HepG2 (cell line): Measurements from ENCODE around the gene RABGAP1. TPM values are rescaled to one million over a fixed set of nuclear protein-coding genes. Genes with fewer than 3 reads are reported as not detected.

Experiments
- AGO2 ChIP-seq: fragments of 200-400 bp; formaldehyde crosslinking; optimal IDR thresholded peaks from 2 replicates; pipeline ENCODE3; 2017; ENCODE audit warnings: mild to moderate bottlenecking, low read depth, low read length, moderate library complexity
- BRCA1 ChIP-seq: sonication (generic); formaldehyde crosslinking; IDR thresholded peaks from 2 replicates; pipeline ENCODE4 v1.4.0; 2020; ENCODE audit warnings: missing genetic modification reagents
- FOXA3 ChIP-seq: IDR thresholded peaks from 2 replicates; pipeline ENCODE4 v1.6.1; 2016; ENCODE audit warnings: missing genetic modification reagents, missing compliant biosample characterization
- GFI1 ChIP-seq: sonication (generic); formaldehyde crosslinking; IDR thresholded peaks from 2 replicates; pipeline ENCODE4 v1.5.0; 2020; ENCODE audit warnings: missing genetic modification reagents, mild to moderate bottlenecking, borderline replicate concordance
- GTF3A ChIP-seq: sonication (generic); formaldehyde crosslinking; conservative IDR thresholded peaks from 2 replicates; pipeline ENCODE4 v1.4.0; 2020; ENCODE audit warnings: mild to moderate bottlenecking, missing genetic modification reagents
- HCFC1 ChIP-seq: fragments of 150-350 bp; IDR thresholded peaks from 2 replicates; pipeline ENCODE4 v1.6.1; 2014; ENCODE audit warnings: low read depth, low read length
- IKZF1 ChIP-seq: fragments of 450-650 bp; IDR thresholded peaks from 2 replicates; pipeline ENCODE4 v1.7.1; 2016
- KLF11 ChIP-seq: IDR thresholded peaks from 2 replicates; pipeline ENCODE4 v1.6.1; 2016; ENCODE audit warnings: missing compliant biosample characterization
- MAF1 ChIP-seq: sonication (generic); formaldehyde crosslinking; IDR thresholded peaks from 2 replicates; pipeline ENCODE4 v1.5.0; 2020; ENCODE audit warnings: missing genetic modification reagents, borderline replicate concordance
- MAFK ChIP-seq, 2 experiments: IDR thresholded peaks in 1 of 2; conservative IDR thresholded peaks in 1 of 2; 2 replicates each; pipeline ENCODE4 v1.6.1; 2011; ENCODE audit warnings: improper control_type of control experiment in 2 of 2, low read length in 2 of 2
- MEF2D ChIP-seq: sonication (generic); formaldehyde crosslinking; IDR thresholded peaks from 2 replicates; pipeline ENCODE4 v1.5.1; 2020; ENCODE audit warnings: mild to moderate bottlenecking, missing genetic modification reagents
- MTA1 ChIP-seq: sonication (generic); formaldehyde crosslinking; IDR thresholded peaks from 2 replicates; pipeline ENCODE4 v1.4.0; 2020; ENCODE audit warnings: missing genetic modification reagents, mild to moderate bottlenecking, borderline replicate concordance
- NBN ChIP-seq: fragments of 450-650 bp; conservative IDR thresholded peaks from 2 replicates; pipeline ENCODE4 v1.6.1; 2017
- PITX1 ChIP-seq: sonication (generic); formaldehyde crosslinking; IDR thresholded peaks from 2 replicates; pipeline ENCODE4 v1.5.1; 2020; ENCODE audit warnings: mild to moderate bottlenecking, missing genetic modification reagents
- SOX6 ChIP-seq, 2 experiments: fragments of 450-650 bp in 1 of 2; sonication (generic) in 1 of 2; formaldehyde crosslinking in 1 of 2; IDR thresholded peaks; 2 replicates each; pipeline versions ENCODE4 v1.4.0 to v1.6.1; 2017 to 2020; ENCODE audit warnings: antibody characterized with exemption in 1 of 2, mild to moderate bottlenecking in 1 of 2, missing genetic modification reagents in 1 of 2
- SP4 ChIP-seq: sonication (generic); formaldehyde crosslinking; IDR thresholded peaks from 2 replicates; pipeline ENCODE4 v1.8.1; 2023; ENCODE audit warnings: mild to moderate bottlenecking, missing genetic modification reagents
- TFDP2 ChIP-seq: sonication (generic); formaldehyde crosslinking; IDR thresholded peaks from 2 replicates; pipeline ENCODE4 v1.4.0; 2020; ENCODE audit warnings: missing genetic modification reagents
- ZBTB38 ChIP-seq: sonication (generic); formaldehyde crosslinking; IDR thresholded peaks from 2 replicates; pipeline ENCODE4 v1.5.1; 2020; ENCODE audit warnings: mild to moderate bottlenecking, missing genetic modification reagents
- ZFAT ChIP-seq: sonication (generic); formaldehyde crosslinking; conservative IDR thresholded peaks from 2 replicates; pipeline ENCODE4 v1.8.1; 2023; ENCODE audit warnings: missing genetic modification reagents, inconsistent platforms
- ZFY ChIP-seq: sonication (generic); formaldehyde crosslinking; IDR thresholded peaks from 2 replicates; pipeline ENCODE4 v1.4.0; 2020; ENCODE audit warnings: missing genetic modification reagents
- ZMYM3 ChIP-seq: sonication (generic); formaldehyde crosslinking; IDR thresholded peaks from 2 replicates; pipeline ENCODE4 v1.5.1; 2020; ENCODE audit warnings: mild to moderate bottlenecking, missing genetic modification reagents
- ZNF235 ChIP-seq: sonication (generic); formaldehyde crosslinking; IDR thresholded peaks from 2 replicates; pipeline ENCODE4 v1.8.1; 2023; ENCODE audit warnings: mild to moderate bottlenecking, missing genetic modification reagents, borderline replicate concordance
- ZNF3 ChIP-seq: IDR thresholded peaks from 2 replicates; pipeline ENCODE4 v1.7.0; 2017; ENCODE audit warnings: inconsistent platforms
- ZNF552 ChIP-seq: sonication (generic); formaldehyde crosslinking; IDR thresholded peaks from 2 replicates; pipeline ENCODE4 v1.9.0; 2022; ENCODE audit warnings: missing genetic modification reagents, mild to moderate bottlenecking, borderline replicate concordance
- ZNF569 ChIP-seq: sonication (generic); formaldehyde crosslinking; IDR thresholded peaks from 2 replicates; pipeline ENCODE4 v1.5.0; 2020; ENCODE audit warnings: mild to moderate bottlenecking, missing genetic modification reagents, moderate library complexity, borderline replicate concordance
- ZNF616 ChIP-seq: sonication (generic); formaldehyde crosslinking; IDR thresholded peaks from 2 replicates; pipeline ENCODE4 v1.5.0; 2020; ENCODE audit warnings: low read depth, mild to moderate bottlenecking, missing genetic modification reagents
- ZNF75D ChIP-seq: sonication (generic); formaldehyde crosslinking; IDR thresholded peaks from 2 replicates; pipeline ENCODE4 v1.8.1; 2023; ENCODE audit warnings: missing genetic modification reagents, mild to moderate bottlenecking, borderline replicate concordance
- ZNF800 ChIP-seq: sonication (generic); formaldehyde crosslinking; IDR thresholded peaks from 2 replicates; pipeline ENCODE4 v1.4.0; 2020; ENCODE audit warnings: missing genetic modification reagents
- ZSCAN9 ChIP-seq: IDR thresholded peaks from 2 replicates; pipeline ENCODE4 v1.6.1; 2016; ENCODE audit warnings: borderline replicate concordance
- polyA plus RNA-seq, 8 experiments: library from polyadenylated mRNA; depleted of rRNA in 3 of 8; stranded (reverse) in 7 of 8; unstranded in 1 of 8; fragments of >200 nt; fragmentation: Illumina TruSeq in 4 of 8; extraction: Trizol in 4 of 8; gene quantifications; 2 replicates each; pipeline versions ENCODE4 v1.2.1 to v1.2.3, GENCODE V29; 2011 to 2016; ENCODE audit warnings: low read depth in 4 of 8, missing spikeins in 1 of 8, mixed read lengths in 1 of 8; ENCODE audit not compliant: insufficient read depth in 1 of 8
- total RNA-seq, 5 experiments: library from RNA; depleted of rRNA; stranded (reverse); fragments of >200 nt; fragmentation: Illumina TruSeq; extraction: Trizol; gene quantifications; 2 replicates each; pipeline ENCODE4 v1.2.3, GENCODE V29; 2016; ENCODE audit warnings: low read depth in 1 of 5

RABGAP1 gene
- total and polyA plus RNA-seq, 2 of the 13 experiments (the other 11 are each of a cell fraction or from before 2014, with no cell fraction given), result 19.1 to 19.3 TPM

DNA sequence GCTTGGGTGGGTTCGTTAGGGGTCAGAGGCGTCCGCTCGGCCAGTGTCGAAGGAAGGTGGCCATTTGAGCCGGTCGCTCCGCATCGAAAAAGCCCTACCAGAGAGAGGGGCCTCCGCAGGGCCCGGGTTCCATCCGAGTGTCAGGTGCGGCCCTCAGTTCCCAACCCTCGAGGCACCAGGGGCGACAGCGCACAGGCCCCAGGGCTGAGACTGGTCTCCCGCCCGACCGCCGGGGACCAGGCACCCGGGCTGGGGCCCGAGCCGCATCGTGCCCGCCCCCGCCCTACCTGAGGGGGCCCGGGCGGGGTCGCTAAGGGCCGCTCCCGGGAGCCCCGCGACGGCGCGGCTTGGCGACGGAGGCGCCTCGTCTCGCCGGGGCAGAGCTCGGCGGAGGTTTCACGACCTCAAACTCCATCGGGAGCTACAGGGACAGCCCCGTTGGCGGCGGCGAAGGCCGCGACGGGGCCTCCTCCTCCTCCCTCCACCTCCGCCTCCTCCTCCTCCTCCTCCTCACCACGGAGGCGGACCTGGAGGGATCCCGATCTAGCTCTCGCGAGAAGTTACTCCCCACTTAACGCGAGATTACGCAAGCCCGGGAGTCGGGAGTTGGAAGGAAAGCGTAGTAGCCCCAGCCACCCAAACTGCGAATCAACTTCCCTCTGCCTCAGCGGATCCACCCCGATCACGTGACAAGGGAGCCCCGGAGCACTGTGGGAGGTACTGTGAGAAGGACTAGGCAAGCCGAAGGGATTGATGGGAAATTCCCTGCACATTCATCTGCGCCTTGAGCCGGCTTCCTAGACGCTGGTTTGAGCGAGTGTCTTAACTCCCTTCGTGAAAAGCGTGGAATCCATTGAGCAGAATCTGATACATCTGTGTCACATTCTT, 35.8 kb upstream of the RABGAP1 start, which contains the start of gene RC3H2 (continued):
- peak; percentile 26; the same call in 1 of the 2 replicates for TF ChIP-seq ZBTB38
- peak; percentile 56; the same call in 1 of the 2 replicates for TF ChIP-seq KLF11
- no peak for TF ChIP-seq ZNF569 (CRISPR knock-in tag)
- 0 out of 2 replicates have a peak, but pooled peaks have one; percentile 7 for TF ChIP-seq ZNF552 (CRISPR knock-in tag)
- no peak for TF ChIP-seq NBN
- no peak for TF ChIP-seq GTF3A
- TF ChIP-seq ZNF3 (CRISPR knock-in tag), result no peak
- no peak for TF ChIP-seq ZSCAN9 (CRISPR knock-in tag)
- TF ChIP-seq GFI1, result no peak
- 0 out of 2 replicates have a peak, but pooled peaks have one; percentile 49 for TF ChIP-seq ZNF616 (CRISPR knock-in tag)
- peak; percentile 96 for TF ChIP-seq ZFY (CRISPR knock-in tag)
- no peak for TF ChIP-seq PITX1
- TF ChIP-seq AGO2, result peak; percentile 95
- TF ChIP-seq BRCA1 (CRISPR knock-in tag), result no peak
- peak; percentile 74; the same call in 1 of the 2 replicates for TF ChIP-seq ZNF235 (CRISPR knock-in tag)
- TF ChIP-seq SOX6 (IDR thresholded peaks at IDR 0.05), result no peak
- TF ChIP-seq SOX6 (CRISPR knock-in tag; IDR thresholded peaks at IDR 0.05), result peak; percentile 47; the same call in 1 of the 2 replicates
- no peak for TF ChIP-seq MTA1 (CRISPR knock-in tag)
- no peak for TF ChIP-seq ZFAT
- no peak for TF ChIP-seq MAFK (conservative IDR thresholded peaks at IDR 0.05 in 1 of 2, IDR thresholded peaks at IDR 0.05 in 1 of 2; ENCODE audit: low read length in 2 of 2)
- peak; percentile 75 for TF ChIP-seq SP4 (CRISPR knock-in tag)
- TF ChIP-seq MEF2D (CRISPR knock-in tag), result 0 out of 2 replicates have a peak, but pooled peaks have one; percentile 36
- peak; percentile 28; the same call in 1 of the 2 replicates for TF ChIP-seq FOXA3
- no peak for TF ChIP-seq IKZF1
- TF ChIP-seq ZNF800 (CRISPR knock-in tag), result 0 out of 2 replicates have a peak, but pooled peaks have one; percentile 24
- TF ChIP-seq ZNF75D (CRISPR knock-in tag), result no peak
- peak; percentile 71; the same call in 1 of the 2 replicates for TF ChIP-seq TFDP2 (CRISPR knock-in tag)
- TF ChIP-seq HCFC1, result peak; percentile 60
- TF ChIP-seq MAF1, result peak; percentile 58; the same call in 1 of the 2 replicates
- TF ChIP-seq ZMYM3, result no peak
